Activated T-helper 9 cell treated with anti-CD3 and anti-CD28 coated beads, Interleukin-2, amount 50 U/mL, for 16 hours (primary cell): Measurements from ENCODE around the gene OR7G3.

ENCODE experiments used
- DNase-seq: peaks from one replicate; pipeline ENCODE4 v3.0.0-alpha.2; 2020; ENCODE audit warnings: low read depth

OR7G3 gene

DNA sequence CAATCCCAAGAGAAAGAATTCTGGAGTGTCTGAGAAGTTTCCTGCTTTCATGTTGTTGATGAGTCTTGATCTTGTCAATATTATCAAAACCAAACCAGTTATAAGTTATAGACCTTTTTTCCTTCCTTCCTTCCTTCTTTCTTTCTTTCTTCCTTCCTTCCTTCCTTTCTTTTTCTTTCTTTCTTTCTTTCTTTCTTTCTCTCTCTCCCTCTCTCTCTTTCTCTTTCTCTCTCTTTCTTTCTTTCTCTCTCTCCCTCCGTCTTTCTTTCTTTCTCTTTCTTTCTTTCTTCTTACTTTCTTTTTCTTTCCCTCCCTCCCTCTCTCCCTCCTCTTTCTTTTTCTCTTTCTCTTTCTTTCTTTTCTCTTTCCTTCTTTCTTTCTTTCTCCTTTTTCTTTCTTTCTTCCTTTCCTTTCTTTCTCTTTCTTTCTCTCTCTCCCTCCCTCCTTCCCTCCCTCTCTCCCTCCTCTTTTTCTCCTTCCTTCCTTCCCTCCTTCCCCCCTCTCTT lies at the start of gene OR7G3:
TSS of gene OR7G3 (minus strand) at position 51 of the 506 bp plus-strand sequence. CDS start at position 51, 0 bp downstream.
- DNase-seq: no peak

DNA sequence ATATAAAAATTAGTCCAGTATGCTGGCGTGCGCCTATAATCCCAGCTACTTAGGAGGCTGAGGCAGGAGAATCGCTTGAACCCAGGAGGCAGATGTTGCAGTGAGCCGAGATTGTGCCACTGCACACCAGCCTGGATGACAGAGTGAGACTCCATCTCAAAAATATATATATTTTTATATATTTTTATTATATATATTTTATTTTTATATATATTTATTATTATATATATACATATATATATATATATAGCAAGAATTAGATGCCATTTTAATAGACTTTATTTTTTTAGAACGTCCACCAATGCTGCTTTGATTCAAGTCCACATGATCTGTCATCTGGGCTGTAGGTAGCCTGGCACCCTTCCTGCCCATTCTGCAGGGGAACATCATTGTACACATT lies 48.6 kb upstream of the OR7G3 start:
- DNase-seq: no peak

DNA sequence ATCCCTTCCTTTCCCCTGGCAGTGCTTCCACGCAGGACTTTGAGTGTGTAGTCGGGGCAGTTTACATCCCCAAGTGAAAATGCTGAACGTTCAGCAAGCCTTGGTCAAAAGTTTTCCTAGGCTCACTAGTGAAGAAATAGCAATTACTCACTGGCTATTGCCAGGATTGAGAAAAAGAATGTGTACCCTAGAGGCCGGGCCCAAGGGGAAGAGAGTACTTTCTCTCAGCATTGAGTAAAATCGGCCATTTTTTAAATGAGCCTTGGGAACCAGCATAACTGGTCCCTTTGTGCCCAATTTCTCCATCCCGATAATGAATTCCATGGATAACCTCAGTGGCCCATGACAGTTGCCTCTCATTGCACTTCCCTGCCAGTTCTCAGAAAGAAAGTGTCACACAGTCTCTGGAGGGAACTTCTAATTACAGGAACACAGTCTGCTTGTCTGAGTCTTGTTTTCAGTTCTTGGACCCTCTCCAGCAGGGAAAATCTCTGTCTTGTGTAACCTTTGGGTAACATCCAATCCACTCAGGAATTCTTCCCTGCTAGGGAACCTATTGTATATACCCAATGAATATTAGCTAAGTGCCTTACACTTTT lies 44.7 kb upstream of the OR7G3 start:
- DNase-seq: no peak

DNA sequence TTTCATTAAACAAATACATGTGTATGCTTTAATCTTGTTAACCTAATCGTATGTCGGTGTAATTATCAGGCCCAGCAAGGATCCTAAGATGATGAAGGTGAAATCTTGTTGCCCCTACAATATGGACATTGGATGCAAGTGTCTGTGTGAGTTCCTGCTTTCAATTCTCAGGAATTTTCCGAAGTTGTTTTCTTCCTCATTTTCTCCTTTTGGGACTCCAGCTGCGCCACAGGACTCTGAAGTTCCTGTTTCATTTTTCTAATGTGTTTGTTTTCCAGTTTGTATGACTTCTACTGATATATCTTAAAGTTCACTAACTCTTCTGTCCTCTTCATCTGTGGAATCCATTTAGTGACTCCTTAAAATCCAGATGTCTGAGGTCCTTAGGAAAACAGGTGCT lies 40.1 kb upstream of the OR7G3 start:
- DNase-seq: no peak

DNA sequence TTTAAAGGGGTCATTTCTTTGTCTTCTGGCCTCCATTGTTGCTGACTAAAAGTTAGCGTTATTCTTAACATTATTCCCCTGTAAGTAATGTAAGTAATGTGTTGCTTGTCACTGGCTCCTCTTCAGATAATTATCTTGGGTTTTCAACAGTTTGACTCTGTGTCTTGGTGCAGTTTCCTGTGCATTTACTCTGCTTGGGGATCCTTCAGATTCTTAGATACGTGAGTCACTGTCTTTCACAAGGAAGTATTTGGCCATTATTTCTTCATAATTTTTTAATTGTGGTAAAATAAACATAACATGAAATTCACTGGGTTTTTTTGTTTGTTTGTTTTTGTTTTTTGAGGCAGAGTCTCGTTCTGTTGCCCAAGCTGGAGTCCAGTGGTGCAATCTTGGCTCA lies 38.5 kb upstream of the OR7G3 start:
- no peak for DNase-seq

DNA sequence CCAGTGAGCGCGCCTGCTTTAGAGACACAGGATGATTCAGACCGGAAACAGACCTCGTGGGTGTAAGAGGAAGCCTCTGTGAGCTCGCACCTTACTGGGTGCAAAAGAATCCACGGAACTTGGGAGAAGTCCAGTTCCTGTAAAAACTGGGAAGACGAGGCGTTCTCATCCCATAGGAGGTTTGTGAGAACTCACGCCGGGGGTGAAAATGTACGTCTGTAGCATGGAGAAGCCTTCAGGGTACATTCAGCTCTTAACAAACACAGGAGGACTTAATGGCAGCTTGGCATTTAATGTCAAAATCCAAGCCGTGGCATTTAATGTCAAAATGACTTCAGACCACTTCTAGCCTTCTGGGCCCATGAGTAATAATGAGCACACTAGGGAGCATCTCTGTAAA lies 34.7 kb upstream of the OR7G3 start:
- no peak for DNase-seq

DNA sequence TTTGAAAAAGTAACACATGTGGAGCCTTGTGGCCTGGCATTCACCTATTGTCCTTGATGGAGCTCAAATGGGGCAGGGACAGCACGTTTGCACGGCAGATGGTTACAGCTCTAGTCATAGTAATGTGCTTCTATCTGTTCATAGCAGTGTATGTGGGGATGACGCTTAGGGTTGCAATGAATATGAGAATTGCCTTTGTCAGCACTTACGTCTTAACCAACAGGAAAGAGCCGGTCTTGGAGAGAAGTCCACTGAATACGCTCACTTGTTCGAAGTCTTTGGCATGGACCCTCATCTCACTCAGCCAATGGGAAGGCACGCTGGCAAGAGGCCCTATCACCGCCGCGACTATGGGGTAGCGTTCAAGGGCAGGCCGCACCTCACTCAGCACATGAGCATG lies 33.1 kb upstream of the OR7G3 start:
- DNase-seq: no peak

DNA sequence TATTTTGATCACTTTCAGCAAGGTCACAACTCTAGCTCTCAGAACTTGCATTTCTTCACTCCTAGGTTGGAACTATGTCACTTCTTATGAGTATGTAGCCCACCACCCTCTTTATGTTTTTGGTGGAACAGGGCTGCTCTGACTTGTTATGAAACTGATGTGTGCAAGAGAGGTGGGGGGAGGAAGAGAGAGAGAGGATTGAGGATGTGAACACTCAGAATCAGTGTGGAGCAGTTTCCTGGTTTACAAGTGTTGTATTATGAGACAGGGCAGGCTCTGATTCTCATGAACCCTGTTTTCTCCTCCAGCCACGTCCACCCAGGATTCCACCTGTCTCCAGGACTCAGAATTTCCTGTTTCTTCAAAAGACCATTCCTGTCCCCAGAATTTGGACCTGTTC lies 29.6 kb upstream of the OR7G3 start:
- no peak for DNase-seq

DNA sequence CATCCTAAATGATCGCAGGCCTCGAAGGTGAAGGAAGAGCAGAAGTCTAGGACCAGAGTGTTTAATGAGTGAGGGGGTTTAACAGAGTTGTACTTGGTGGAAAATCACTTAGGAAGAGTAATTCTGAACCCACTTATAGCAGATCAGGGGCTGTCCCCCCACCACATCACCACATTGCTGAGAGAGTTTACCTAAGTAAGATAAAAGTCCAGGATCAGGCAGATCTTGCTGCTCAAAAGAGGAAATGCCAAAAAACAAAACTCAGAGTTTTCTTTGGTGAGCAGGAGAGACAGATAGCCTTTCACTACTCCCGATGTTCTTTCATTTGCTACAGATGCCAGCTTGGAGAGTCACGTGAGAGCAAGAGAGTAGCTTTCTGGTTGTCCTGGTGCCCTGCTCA lies 28.8 kb upstream of the OR7G3 start:
- no peak for DNase-seq

DNA sequence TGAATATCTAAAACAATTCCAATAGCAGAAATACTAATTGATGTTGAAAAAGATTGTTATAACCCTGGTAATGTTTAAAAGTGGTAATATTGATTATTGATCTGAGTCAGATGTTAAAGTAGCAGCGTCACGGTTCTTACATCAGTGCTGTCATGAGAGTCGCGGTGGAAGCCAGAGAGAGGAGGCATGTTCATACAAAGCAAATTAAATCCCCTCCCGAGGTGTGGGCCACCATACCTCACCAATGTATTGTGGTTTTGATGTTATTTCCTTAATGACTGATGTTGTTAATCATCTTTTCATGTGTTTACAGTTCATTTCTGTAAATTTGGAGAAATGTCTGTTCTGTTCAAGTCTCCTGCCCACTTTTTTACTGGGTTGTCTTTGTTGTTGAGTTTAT lies 24.6 kb upstream of the OR7G3 start:
- DNase-seq: no peak

DNA sequence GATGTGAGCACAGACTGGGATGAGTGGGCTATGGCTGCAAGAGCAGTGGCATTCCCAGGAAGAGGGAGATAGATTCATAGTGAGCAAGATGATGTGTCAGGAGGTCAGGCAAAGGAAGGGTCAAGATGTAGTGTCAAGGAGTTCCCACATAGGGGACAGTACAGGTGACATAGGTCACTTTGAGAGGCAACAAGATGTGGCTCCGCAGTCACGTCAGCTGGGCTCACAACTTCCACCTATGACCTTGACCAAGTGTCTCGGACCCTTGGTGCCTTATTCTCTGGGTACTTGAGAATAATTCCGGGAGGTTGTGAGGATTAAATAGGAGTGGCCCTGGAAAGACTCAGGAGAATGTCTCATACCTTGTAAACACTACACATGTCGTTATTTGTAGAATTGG lies 23.9 kb upstream of the OR7G3 start:
- DNase-seq: no peak

DNA sequence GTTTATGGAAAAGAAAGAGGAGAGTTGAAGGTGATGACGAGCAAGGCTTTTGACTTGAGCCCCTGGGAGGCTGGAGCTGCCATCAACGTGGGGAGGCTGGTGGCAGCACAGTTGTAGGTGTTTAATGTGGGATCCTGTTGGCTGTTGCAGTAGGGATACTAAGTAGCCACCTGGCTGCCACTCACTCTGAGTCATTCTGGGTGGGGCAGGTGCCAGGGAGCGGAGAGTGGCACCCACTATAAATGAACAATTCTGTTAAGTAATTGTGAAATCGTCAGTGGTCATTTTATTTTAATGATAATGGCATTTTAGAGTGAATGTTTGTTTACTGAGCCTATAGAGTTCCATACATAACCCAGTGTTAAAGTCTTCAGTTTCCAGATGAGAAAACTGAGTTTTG lies 23.2 kb upstream of the OR7G3 start:
- DNase-seq: no peak

DNA sequence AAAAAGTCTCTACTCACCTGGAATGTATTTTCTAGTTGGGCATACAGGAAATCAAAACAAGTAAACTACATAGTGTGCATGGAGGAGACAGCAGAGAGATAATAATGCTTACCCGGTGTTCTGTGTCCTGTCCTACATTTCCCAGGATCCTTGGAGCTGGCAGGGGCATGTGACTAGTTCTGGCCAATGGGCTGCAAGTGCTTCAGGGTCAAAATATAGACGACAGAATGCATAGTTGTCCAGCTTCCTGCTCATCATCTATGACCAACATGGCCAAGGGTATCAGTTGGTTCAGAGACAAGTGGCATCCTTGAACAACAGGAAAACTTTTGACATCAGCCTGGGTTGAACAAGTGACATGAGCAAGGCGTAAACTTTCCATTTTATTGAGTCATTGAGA lies 21.9 kb upstream of the OR7G3 start:
- DNase-seq: no peak

DNA sequence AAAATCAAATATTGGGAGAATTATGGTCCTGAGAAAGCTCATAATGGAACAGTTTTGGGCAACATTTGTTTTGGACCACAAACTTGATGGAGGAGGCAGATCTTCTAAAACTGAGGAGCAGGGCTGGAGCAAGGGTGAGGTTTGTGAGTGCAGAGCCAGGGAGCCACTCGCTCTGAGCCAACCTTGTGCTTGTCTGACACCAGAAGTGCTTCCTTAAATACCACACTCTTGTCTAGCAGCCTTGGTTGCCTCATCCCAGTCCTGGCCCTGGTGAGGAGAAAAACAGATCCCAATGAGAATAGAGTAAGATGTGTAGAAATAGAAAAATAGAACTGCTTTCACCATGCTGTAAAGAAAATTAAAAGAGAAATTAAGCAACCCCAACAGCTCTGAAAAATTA lies 20.1 kb upstream of the OR7G3 start:
- no peak for DNase-seq

DNA sequence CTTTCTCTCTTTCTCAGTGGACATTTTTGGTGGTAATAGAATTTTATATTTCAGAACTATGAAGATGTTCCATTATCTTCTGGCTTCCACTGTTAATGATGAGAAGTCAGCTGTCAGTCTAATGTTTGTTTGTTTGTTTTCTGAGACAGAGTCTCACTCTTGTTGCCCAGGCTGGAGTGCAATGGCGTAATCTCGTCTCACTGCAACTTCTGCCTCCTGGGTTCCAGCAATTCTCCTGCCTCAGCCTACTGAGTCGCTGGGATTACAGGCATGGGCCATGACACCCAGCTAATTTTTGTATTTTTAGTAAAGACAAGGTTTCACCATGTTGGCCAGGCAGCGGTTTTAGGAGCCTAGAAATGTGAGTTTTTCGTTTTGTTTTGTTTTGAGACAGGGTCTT lies 18.2 kb upstream of the OR7G3 start:
- DNase-seq: no peak

DNA sequence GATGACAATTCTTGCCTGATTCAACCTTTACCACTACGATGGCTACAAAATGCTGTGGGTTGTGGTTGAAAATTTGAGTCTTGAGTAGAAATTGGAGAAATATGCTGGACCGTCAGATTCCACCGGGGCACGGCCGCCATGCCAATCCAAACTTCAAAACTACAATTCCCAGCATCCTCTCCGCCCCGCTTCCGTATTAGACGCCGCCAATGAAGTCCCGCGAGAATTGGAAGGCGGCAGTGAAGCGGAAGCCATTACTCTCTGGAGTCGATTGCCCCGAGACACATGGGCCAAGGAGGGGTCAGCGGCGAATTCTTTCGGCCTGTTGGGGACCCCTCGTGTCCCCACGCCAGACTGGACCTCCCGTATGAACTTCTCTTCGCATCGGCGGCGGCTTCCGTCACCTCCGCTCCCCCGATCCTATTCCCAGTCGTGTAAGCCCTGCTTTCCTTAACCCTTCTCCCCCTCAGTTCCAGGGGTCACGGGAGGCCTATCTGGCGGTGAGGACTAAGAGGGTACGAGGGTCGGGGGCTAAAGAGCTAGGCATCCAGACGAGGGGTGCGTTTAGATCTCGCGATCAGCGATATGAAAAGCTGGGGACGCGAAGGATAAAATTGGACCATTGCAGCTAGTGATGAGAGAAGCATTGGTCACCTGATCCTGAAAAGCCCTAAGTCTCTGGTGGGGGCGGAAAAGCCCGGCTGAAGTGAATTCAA lies 13.6 kb upstream of the OR7G3 start, which contains the start of gene ZNF317:
TSS of gene ZNF317 (plus strand) at position 239 of the 716 bp plus-strand sequence. CDS start 15,620 bp downstream, outside the sequence.
- peak; percentile 82 for DNase-seq

DNA sequence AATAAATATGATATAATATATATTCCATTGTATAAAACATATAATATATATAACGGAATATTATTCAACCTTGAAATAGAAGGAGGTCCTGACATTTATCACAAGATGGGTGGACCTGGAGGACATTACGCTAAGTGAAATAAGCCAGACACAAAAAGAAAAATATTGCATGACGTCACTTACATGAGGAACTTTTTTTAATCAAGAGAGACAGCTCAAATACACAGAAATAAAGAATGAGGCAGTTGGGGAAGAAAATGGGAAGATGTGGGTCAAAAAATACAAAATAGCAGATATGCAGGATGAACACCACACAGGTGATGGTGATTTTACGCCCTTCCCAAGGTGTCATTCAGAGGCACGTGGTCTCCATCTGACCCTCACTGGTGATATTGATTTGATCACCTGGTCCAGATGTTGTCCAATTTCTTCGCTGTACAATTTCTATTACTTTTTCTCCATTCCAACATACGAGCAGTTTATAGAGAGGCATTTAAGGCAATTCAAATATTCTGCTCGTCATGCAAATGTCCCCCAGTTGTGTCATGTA lies 12.9 kb upstream of the OR7G3 start:
- DNase-seq: no peak

DNA sequence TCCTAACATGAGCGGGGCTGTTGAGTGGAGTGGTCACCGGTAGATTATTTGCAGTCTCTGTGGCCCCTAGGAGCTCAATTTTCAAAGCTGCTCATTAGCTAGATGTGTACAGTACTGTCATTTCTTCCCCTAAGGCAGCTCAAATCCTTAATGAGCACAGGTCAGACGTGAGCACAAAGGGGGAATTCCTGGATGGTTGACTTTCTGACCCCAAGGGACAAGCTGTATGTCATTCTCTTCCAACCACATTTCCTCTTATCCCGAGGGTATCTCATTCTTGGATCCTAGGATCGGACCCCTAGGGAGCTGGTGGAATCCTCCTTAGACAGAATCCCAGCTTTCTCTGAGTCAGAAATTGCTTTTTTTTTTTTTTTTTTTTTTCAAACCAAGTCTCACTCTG lies 5.7 kb upstream of the OR7G3 start:
- DNase-seq: no peak

DNA sequence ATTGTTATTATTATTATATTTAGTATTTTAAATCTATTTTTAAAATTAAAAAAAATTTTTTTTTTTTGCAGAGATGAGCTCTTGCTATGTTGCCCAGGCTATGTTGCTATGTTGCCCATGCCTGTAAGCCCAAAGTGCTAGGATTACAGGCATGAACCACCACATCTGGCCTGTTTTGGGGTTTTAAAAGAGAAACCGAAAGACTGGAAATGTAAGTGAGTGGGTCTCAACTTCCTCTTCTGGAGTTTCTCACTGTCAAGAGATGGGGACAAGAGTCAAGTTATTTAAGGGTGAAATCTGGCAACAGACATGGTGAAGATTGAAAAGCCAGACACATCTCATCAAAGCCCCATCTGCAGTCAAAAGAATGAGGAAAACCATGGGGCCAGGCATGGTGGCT lies 4.2 kb upstream of the OR7G3 start:
- no peak for DNase-seq

DNA sequence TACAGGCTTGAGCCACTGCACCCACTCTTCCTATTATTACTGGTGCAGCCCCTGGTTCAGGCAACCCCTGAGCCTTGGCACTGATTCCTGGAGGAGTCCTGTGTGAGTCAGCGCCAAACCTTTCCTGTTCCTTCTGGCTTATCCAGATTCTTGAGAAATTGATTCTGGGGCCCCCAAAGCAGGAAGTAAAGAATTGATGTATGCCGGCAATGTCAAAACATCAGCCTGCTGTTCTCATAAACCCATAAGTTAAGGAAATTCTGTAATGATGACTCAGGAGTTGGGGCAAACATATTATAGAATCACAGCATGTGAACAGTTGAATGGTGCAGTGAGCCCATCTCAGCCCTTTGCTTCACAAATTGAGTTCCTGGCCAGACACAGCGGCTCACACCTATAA lies 1.4 kb upstream of the OR7G3 start:
- DNase-seq: no peak

DNA sequence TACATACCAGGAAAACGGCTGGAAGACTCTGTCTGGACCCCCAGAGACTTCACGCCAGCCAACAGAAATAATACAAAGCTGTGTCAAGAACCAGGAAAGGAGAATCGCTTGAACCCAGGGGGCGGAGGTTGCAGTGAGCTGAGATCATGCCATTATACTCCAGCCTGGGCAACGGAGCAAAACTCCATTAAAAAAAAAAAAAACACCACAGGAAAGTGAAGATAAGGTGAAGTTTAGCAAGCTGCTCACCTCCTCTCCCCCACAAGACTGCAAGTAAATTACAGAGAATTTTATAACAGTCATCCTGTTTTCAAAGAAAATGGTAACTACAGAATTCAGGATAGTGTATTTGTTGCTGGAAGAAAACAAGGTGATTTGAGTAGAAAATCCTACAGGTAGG lies 10.2 kb downstream of the OR7G3 start:
- no peak for DNase-seq

DNA sequence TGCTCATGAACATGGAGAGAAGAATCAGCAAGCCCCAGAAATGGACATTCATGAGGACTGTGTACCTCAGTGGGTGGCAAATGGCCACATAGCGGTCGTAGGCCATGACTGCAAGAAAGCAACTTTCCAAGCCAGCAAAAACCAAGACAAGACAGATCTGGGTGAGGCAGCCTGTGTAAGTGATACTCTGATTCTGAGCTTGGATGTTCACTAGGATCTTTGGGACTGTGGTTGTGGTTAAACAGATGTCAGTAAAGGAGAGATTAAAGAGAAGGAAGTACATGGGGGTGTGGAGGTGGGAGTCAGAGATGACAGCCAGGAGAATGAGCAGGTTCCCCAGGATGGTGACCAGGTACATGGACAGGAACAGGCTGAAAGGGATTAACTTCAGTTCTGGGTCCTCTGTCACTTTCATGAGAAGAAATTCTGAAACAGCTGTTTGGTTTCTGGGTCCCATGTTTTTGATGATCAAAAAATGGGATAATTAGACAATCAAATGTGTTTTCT lies 11.4 kb downstream of the OR7G3 start, which contains the start of gene OR7G1:
TSS of gene OR7G1 (minus strand) at position 457 of the 507 bp plus-strand sequence. CDS start at position 457, 0 bp downstream.
- DNase-seq: no peak

DNA sequence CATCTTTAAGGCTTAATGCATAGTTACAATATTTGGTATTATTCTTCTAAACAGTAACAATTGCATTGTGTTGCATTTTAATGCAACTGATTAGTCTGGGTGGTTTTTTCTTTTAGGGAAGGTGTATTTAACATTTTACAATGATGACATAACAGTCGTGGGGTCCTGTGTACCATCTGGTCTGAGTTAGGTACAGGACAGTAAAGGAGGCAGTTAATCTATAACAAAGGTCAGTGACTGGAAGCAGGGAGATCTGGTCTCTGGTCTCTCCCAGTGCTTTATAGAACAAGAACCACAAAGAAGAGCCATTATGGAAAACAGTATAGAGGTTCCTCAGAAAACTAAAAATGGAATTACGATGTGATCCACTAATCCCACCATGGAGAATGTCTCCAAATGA lies 16.8 kb downstream of the OR7G3 start:
- DNase-seq: no peak
